ENCODE data around the gene ATP5PD. TPM values are rescaled to one million over a fixed set of nuclear protein-coding genes. Genes with fewer than 3 reads are reported as not detected.

ATP5PD gene
- total and polyA plus RNA-seq, 2 of the 13 experiments (the other 11 are each of a cell fraction or from before 2014, with no cell fraction given) = 158 to 428 TPM

GRCh38 chr17:75096082-75096625 lies 49.4 kb upstream of the ATP5PD start (continued):
- TF ChIP-seq TEAD3 (CRISPR knock-in tag; optimal IDR thresholded peaks at IDR 0.05; ENCODE audit: borderline replicate concordance) (peak; percentile 94), SIX4 (CRISPR knock-in tag; IDR thresholded peaks at IDR 0.05) (no peak), SMARCC2 (IDR thresholded peaks at IDR 0.05) (no peak), FOXP1 (IDR thresholded peaks at IDR 0.05) (no peak), FOXP1 (CRISPR knock-in tag; IDR thresholded peaks at IDR 0.05) (0 out of 2 replicates have a peak, but pooled peaks have one; percentile 33), PRDM15 (CRISPR knock-in tag; IDR thresholded peaks at IDR 0.05) (no peak), ZNF562 (CRISPR knock-in tag; IDR thresholded peaks at IDR 0.05; ENCODE audit: borderline replicate concordance) (no peak), AGO1 (IDR thresholded peaks at IDR 0.05; ENCODE audit: low read depth, low read length, poor library complexity, severe bottlenecking) (no peak), SRSF4 (IDR thresholded peaks at IDR 0.05; ENCODE audit: low read depth, low read length, poor library complexity, severe bottlenecking) (no peak), ZNF503 (CRISPR knock-in tag; IDR thresholded peaks at IDR 0.05) (no peak), TBL1XR1 (IDR thresholded peaks at IDR 0.05; ENCODE audit: borderline replicate concordance, low read length, partially characterized antibody) (peak; percentile 34), HMGA1 (CRISPR knock-in tag; conservative IDR thresholded peaks at IDR 0.05) (no peak), HNF1A (IDR thresholded peaks at IDR 0.05; ENCODE audit: low read depth) (no peak), HNF1A (CRISPR knock-in tag; IDR thresholded peaks at IDR 0.05; ENCODE audit: borderline replicate concordance) (no peak; the same call in 1 of the 2 replicates), DDIT3 (CRISPR knock-in tag; IDR thresholded peaks at IDR 0.05) (no peak), ZNF724P (CRISPR knock-in tag; IDR thresholded peaks at IDR 0.05; ENCODE audit: borderline replicate concordance) (no peak), ZNF775 (CRISPR knock-in tag; IDR thresholded peaks at IDR 0.05; ENCODE audit: borderline replicate concordance) (no peak), ZNF552 (CRISPR knock-in tag; IDR thresholded peaks at IDR 0.05; ENCODE audit: borderline replicate concordance) (no peak), RXRA (CRISPR knock-in tag; IDR thresholded peaks at IDR 0.05) (peak; percentile 66; the same call in 1 of the 2 replicates), HNRNPLL (IDR thresholded peaks at IDR 0.05; ENCODE audit: low read depth, low read length, poor library complexity, severe bottlenecking) (no peak), ZNF557 (CRISPR knock-in tag; IDR thresholded peaks at IDR 0.05) (no peak)
